GM12801 (cell line): ENCODE measurements around the gene PPM1N.

Experiments used
- TF ChIP-seq, protein P1 (sequence below): IDR thresholded peaks from one replicate; pipeline ENCODE4 v1.5.1; 2011; ENCODE audit warnings: control low read depth; ENCODE audit not compliant: insufficient read length; ENCODE audit errors: extremely low read depth

Gene PPM1N

DNA sequence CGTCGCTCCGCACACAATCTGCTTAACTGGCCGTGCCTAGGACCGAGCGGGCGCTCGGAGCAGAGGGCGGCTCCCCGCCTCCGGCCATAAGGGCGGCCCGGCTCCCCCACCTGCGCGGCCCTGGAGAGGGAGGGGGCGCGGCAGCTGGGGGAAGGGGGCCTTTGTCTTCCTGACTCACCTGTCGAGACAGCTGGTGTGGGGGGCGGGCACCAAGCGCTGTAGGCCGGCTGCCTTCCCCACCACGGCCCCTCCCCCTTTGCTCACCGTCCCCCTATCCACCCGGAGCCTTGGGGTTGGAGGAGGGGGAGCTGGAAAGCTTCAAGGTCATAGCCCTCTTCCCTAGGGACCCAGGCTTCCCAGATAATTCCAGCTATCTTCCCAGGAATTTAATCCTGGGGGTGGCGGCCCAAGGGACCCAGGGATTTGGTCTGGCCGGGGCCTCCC is 10.2 kb downstream of the PPM1N start:
- TF ChIP-seq, protein P1, sequence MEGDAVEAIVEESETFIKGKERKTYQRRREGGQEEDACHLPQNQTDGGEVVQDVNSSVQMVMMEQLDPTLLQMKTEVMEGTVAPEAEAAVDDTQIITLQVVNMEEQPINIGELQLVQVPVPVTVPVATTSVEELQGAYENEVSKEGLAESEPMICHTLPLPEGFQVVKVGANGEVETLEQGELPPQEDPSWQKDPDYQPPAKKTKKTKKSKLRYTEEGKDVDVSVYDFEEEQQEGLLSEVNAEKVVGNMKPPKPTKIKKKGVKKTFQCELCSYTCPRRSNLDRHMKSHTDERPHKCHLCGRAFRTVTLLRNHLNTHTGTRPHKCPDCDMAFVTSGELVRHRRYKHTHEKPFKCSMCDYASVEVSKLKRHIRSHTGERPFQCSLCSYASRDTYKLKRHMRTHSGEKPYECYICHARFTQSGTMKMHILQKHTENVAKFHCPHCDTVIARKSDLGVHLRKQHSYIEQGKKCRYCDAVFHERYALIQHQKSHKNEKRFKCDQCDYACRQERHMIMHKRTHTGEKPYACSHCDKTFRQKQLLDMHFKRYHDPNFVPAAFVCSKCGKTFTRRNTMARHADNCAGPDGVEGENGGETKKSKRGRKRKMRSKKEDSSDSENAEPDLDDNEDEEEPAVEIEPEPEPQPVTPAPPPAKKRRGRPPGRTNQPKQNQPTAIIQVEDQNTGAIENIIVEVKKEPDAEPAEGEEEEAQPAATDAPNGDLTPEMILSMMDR: no peak

DNA sequence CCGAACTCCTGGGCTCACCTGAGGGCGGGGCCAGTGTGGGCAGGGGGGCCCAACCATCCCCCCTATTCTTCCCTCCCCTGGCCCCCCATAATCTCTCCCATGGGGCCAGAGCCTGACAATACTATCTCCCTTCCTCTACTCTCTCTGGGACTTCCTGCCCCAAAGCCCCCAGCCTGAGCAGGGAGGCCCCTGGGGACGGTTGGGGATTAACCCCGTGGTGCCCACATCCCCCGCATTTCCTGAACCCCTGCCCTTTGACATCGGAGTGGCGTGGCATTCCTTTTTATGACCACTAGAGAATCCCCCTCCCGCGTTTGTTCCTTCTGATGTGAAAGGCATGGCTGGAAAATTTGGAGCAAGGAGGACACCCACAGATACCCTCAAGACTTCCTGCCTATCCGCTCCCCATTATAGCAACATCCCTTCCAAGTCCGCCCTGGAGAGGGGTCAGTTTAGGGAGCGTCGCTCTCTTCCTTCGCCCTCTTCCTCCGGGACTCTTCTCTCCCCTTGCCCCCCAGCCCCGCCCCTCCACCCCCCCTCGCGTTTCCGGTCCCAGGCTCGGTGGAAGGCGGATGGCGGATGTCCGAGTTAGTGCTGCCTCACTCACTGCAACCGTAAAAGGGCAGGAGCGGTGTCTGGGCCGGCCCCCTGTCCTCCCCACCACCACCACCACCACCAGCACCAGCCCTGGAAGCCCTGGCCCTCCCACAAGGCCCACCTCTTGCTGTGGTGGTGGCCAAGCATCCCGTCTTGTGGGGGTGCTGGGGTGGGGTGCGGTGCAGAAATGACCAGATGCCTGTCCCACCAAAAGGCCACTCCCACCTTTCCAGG is 10.8 kb downstream of the PPM1N start:
- TF ChIP-seq, protein P1: no peak

DNA sequence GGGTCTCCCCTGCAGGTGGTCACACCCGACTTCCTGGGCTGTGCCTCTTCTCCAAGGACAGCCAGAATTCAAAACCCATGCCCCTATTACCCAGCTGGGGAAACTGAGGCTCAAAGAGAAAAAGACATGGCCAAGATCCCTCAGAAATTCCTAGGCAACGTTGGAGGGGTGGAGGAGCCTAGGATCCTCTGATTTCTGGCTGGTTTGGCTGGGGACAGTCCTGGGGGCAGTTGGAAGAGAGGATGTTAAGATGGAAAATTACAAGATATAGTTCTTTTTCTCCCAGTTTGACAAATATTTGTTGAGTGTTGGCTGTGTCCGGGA is 11.4 kb downstream of the PPM1N start:
- TF ChIP-seq, protein P1: no peak

DNA sequence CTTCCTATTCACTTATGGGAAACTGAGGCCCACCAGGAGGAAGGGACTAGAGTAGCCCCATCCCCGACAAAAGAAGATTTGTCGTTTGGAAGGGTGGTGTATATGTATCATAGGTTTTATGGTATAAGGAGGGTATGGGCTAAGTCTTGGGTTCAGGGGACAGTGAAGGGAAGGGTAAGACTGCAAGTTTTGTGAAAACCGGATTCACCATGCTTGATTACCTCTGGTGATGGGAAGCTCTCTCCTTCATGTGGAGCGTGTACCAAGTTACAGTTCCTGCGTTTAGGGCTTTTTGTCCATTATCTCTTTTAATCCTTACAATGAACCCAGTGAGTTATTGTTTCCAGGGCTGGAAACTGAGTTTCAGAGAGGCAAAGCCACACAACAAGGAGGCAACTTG is 12.8 kb downstream of the PPM1N start:
- TF ChIP-seq, protein P1: no peak

DNA sequence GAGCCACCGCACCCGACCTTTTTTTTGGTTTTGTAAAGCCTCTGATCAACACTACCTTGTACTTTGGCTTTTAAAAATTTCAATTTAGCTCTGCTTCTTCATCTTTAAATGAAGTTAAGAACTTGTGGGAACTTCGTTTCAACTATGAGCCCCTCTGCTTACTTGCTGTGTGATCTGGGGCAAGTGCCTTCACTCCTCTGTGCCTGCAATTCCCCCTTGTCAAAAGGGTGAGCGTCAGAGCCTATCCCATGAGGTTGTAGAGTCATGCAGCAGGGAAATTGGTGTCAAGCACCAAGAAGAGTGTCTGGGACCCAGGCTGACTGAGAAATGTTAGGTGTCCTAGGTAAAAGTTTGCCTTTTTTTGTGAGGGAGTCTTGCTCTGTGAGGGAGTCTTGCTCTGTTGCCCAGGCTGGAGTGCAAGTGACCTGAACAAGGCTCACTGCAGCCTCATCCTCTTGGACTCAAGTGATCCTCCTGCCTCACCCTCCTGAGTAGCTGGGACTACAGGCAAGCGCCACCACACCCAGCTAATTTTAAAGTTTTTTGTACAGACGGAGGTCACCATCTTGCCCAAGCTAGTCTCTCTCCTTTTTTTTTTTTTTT is 14.7 kb downstream of the PPM1N start:
- TF ChIP-seq, protein P1: no peak

DNA sequence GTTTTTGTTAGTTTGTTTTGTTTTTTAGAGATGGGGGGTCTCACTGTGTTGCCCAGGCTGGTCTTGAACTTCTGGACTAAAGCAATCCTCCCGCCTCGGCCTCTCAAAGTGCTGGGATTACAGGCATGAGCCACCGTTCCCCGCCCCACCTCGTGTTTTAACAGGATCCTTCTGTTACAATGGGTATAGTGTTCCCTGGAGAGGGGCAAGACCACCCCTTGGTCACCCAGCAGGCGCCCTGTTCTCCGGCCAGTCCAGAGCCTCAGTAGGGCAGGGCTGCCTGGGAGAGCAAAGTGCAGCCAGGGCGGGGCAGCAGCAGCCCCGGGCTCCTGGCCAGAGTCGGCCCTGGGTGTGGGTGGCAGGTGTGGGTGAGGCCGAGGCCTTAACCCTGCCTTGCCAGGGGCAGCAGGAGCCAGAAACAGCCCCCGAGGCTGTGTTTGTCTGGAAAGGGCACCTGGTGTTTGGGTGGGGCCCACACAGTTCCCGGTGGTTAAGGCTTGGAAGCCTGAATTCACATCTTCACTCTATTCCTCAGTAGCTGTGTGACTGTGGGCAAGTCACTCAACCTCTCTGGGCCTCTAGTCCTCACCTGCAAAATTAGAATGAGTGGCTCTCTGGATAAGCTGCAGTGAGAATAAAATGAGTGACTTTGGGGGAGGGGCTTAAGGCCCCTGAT is 16.3 kb downstream of the PPM1N start:
- TF ChIP-seq, protein P1: no peak

DNA sequence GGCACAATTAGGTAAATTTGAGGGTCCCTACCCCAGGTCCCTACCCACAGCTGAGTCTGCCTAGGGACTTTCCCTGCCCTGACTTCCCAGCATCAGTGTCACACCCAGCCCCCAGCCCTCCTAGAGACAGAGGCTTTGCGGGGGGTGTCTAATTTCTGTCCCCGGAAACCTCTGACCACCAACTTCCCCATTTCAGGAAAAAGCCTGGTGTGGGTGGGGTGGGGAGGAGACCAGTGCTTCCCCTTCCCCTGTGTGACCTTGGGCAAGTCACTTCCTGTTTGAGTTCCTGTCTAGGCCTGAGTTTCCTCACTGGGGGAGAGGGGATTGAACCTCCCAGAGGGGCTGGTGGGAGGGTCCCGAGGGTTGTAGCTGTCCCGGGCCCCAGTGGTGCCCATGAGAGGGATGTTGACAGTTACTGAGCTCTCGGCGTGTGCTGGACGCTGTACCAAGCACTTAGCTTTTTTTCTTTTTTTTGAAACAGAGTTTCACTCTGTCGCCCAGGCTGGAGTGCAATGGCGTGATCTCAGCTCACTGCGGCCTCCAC is 16.9 kb downstream of the PPM1N start:
- TF ChIP-seq, protein P1: no peak
